OCI-LY3 (cell line): ENCODE measurements around the gene ENPP3.
A peak's percentile ranks its signal among the peaks of the same experiment; 100 is the strongest.

Source experiments
- H2AFZ ChIP-seq: fragments of 200-600, 300-600 bp; shearing (Covaris generic); 2 replicates; pipeline ENCODE4 v1.6.0; 2014; ENCODE audit warnings: antibody characterized with exemption, low read depth, low read length
- H3K27ac ChIP-seq: fragments of 200-600, 300-600 bp; sonication (generic); 2 replicates; pipeline ENCODE4 v1.5.1; 2014; ENCODE audit warnings: mild to moderate bottlenecking, low read length, moderate library complexity, mixed read lengths
- H3K27me3 ChIP-seq: fragments of 200-600, 300-600 bp; sonication (generic); 2 replicates; pipeline ENCODE4 v1.6.1; 2014; ENCODE audit warnings: low read depth, low read length, mixed read lengths
- H3K36me3 ChIP-seq: fragments of 200-600, 300-600 bp; sonication (generic); replicated peaks from 2 replicates; pipeline ENCODE3; 2014; ENCODE audit warnings: low read depth, low read length, mixed read lengths
- H3K4me1 ChIP-seq: fragments of 300-600, 200-600 bp; sonication (generic); 2 replicates; pipeline ENCODE4 v1.6.1; 2014; ENCODE audit warnings: low read length, mixed read lengths
- H3K4me2 ChIP-seq: fragments of 200-600, 300-600 bp; sonication (generic); 2 replicates; pipeline ENCODE4 v1.6.1; 2014; ENCODE audit warnings: low read length, mixed read lengths
- H3K4me3 ChIP-seq: fragments of 300-600, 200-600 bp; sonication (generic); 2 replicates; pipeline ENCODE4 v1.5.1; 2014; ENCODE audit warnings: antibody characterized with exemption, mild to moderate bottlenecking, low read length, moderate library complexity
- H3K79me2 ChIP-seq: fragments of 300-600, 200-600 bp; shearing (Covaris generic); 2 replicates; pipeline ENCODE4 v1.6.1; 2014; ENCODE audit warnings: mild to moderate bottlenecking, low read length, mixed read lengths
- H3K9ac ChIP-seq: fragments of 300-600, 200-600 bp; shearing (Covaris generic); 2 replicates; pipeline ENCODE4 v1.6.0; 2014; ENCODE audit warnings: mild to moderate bottlenecking, low read length, moderate library complexity
- H3K9me3 ChIP-seq: fragments of 200-600, 300-600 bp; shearing (Covaris generic); 2 replicates; pipeline ENCODE4 v1.6.1; 2014; ENCODE audit warnings: low read length, mixed read lengths; ENCODE audit not compliant: insufficient read depth
- H4K20me1 ChIP-seq: fragments of 200-600, 300-600 bp; sonication (generic); 2 replicates; pipeline ENCODE4 v1.6.1; 2016; ENCODE audit warnings: low read length, mixed read lengths; ENCODE audit not compliant: insufficient read depth
- CTCF ChIP-seq: fragments of 200-600, 300-600 bp; sonication (generic); IDR thresholded peaks from 2 replicates; pipeline ENCODE4 v1.5.1; 2014; ENCODE audit warnings: antibody characterized with exemption, low read length, low read depth
- EZH2phosphoT487 ChIP-seq: fragments of 200-600 bp; shearing (Covaris generic); IDR thresholded peaks from 2 replicates; pipeline ENCODE4 v1.6.1; 2018; ENCODE audit warnings: antibody characterized with exemption, mixed run types, low read depth

ENPP3 gene

DNA sequence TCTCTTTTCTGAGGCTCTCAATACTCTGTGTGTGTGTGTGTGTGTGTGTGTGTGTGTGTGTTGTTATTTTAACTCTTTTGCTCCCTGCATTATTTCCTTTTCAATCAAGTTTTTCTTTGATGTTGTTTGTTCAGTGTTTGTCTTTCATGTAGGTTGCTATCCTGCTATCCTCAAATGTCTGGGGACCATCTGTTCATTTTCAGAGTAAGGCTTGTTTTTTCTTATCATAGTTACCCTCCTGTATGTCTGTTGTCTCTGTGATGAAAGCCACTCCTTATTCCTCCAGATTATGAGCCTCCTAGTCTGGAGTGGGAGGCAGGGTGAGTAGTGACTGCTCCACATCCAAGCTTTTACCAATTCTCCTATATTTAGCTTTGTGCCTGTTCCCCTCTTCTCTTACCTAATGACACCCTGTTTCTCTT is 9.2 kb downstream of the ENPP3 start:
- H3K9me3 ChIP-seq: no peaks in the 10 kb centered on the region
- H3K79me2 ChIP-seq: no peaks in the 10 kb centered on the region
- TF ChIP-seq CTCF: no peak
- no peak for TF ChIP-seq EZH2phosphoT487
- H2AFZ ChIP-seq: no peak overlapping the region
- no peaks in the 10 kb centered on the region for H4K20me1 ChIP-seq
- H3K9ac ChIP-seq: no peak overlapping the region
- no peak overlapping the region for H3K4me3 ChIP-seq
- no peaks in the 10 kb centered on the region for H3K36me3 ChIP-seq
- H3K4me2 ChIP-seq: no peak overlapping the region
- H3K27me3 ChIP-seq: no peaks in the 10 kb centered on the region
- no peak overlapping the region for H3K27ac ChIP-seq
- H3K4me1 ChIP-seq: no peaks in the 10 kb centered on the region

GRCh38 chr6:131651782-131652181 is 14.7 kb downstream of the ENPP3 start:
- Histone ChIP-seq H4K20me1 (no peaks in the 10 kb centered on the region), H3K27ac (no peak overlapping the region), H3K36me3 (no peaks in the 10 kb centered on the region), H3K79me2 (no peaks in the 10 kb centered on the region), H3K4me1 (no peaks in the 10 kb centered on the region), H3K27me3 (no peaks in the 10 kb centered on the region), H2AFZ (no peak overlapping the region), H3K4me2 (no peak overlapping the region), H3K9me3 (no peaks in the 10 kb centered on the region), H3K4me3 (no peak overlapping the region), H3K9ac (no peak overlapping the region)
- TF ChIP-seq CTCF (no peak), EZH2phosphoT487 (no peak)

DNA sequence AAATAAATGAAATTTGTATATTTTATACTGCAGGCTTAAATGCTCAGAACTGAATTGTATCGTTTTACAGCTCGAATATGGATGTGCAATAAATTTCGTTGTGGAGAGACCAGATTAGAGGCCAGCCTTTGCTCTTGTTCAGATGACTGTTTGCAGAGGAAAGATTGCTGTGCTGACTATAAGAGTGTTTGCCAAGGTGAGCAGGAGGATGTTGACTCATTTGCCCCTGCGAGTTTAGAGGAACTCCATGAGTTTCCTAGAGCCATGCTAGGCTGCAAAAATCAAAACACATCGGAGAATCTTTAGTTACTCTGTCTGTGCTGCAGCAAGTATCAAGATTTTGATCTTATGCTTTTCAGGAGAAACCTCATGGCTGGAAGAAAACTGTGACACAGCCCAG is 15.4 kb downstream of the ENPP3 start:
- Histone ChIP-seq H2AFZ (no peak overlapping the region), H3K9ac (no peak overlapping the region), H3K4me3 (no peak overlapping the region), H3K4me2 (no peak overlapping the region), H3K9me3 (no peaks in the 10 kb centered on the region), H3K36me3 (no peaks in the 10 kb centered on the region), H3K27ac (no peak overlapping the region), H3K27me3 (no peaks in the 10 kb centered on the region), H4K20me1 (no peaks in the 10 kb centered on the region), H3K4me1 (no peaks in the 10 kb centered on the region), H3K79me2 (no peaks in the 10 kb centered on the region)
- TF ChIP-seq CTCF (no peak), EZH2phosphoT487 (no peak)

DNA sequence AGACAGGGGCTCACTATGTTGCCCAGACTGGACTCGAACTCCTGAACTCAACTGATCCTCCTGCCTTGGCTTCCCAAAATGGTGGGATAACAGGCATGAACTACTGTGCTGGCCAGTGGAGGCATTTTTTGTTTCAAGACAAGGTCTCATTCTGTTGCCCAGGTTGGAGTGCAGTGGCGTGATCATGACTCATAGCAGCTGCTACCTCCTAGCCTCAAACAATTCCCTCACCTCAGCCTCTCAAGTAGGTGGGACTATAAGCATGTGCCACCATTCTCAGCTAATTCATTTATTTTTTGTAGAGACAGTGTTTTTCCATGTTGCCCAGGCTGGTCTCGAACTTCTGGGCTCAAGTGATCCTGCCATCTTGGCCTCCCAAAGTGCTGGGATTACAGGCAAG is 17.2 kb downstream of the ENPP3 start:
- no peaks in the 10 kb centered on the region for H4K20me1 ChIP-seq
- H3K4me2 ChIP-seq: 0 out of 2 replicates have a peak overlapping the region, but pooled peaks have one; percentile 3
- H2AFZ ChIP-seq: no peak overlapping the region
- H3K9ac ChIP-seq: no peak overlapping the region
- no peaks in the 10 kb centered on the region for H3K36me3 ChIP-seq
- TF ChIP-seq CTCF (no peak), EZH2phosphoT487 (no peak)
- no peaks in the 10 kb centered on the region for H3K4me1 ChIP-seq
- no peaks in the 10 kb centered on the region for H3K9me3 ChIP-seq
- no peak overlapping the region for H3K27ac ChIP-seq
- H3K27me3 ChIP-seq: no peaks in the 10 kb centered on the region
- no peak overlapping the region for H3K4me3 ChIP-seq
- H3K79me2 ChIP-seq: no peaks in the 10 kb centered on the region
